DOHH2 (cell line): ENCODE results near the gene FAM186B.

Experiments
- H3F3A ChIP-seq: fragments of 200-600 bp; sonication (generic), shearing (Covaris generic); 2 replicates; pipeline ENCODE4 v1.6.0; 2016; ENCODE audit warnings: antibody characterized with exemption, mild to moderate bottlenecking; ENCODE audit not compliant: control insufficient read depth, insufficient read depth
- H3K27ac ChIP-seq: fragments of 200-600 bp; sonication (generic); 2 replicates; pipeline ENCODE4 v1.5.1; 2014; ENCODE audit warnings: low read depth, mild to moderate bottlenecking, low read length, moderate library complexity
- H3K27me3 ChIP-seq: fragments of 200-600 bp; sonication (generic); 2 replicates; pipeline ENCODE4 v1.6.1; 2014; ENCODE audit warnings: mild to moderate bottlenecking, low read length, mixed read lengths; ENCODE audit not compliant: control insufficient read depth
- H3K36me3 ChIP-seq: fragments of 200-600 bp; sonication (generic); 2 replicates; pipeline ENCODE4 v1.6.1; 2014; ENCODE audit warnings: mild to moderate bottlenecking, low read length, moderate library complexity, mixed read lengths; ENCODE audit not compliant: control insufficient read depth
- H3K4me1 ChIP-seq: fragments of 200-600 bp; sonication (generic); 2 replicates; pipeline ENCODE4 v1.6.1; 2014; ENCODE audit warnings: mild to moderate bottlenecking, low read length, mixed read lengths; ENCODE audit not compliant: control insufficient read depth
- H3K4me2 ChIP-seq: fragments of 200-600 bp; sonication (generic); 2 replicates; pipeline ENCODE4 v1.6.0; 2014; ENCODE audit warnings: mild to moderate bottlenecking, low read length, moderate library complexity
- H3K4me3 ChIP-seq: fragments of 200-600 bp; sonication (generic); 2 replicates; pipeline ENCODE4 v1.5.1; 2014; ENCODE audit warnings: mild to moderate bottlenecking, low read length, mixed read lengths
- H3K79me2 ChIP-seq: fragments of 200-600 bp; sonication (generic); 2 replicates; pipeline ENCODE4 v1.6.1; 2014; ENCODE audit warnings: mild to moderate bottlenecking, low read length, mixed read lengths; ENCODE audit not compliant: control insufficient read depth
- H3K9me2 ChIP-seq: fragments of 200-600 bp; sonication (generic); replicated peaks from 2 replicates; pipeline ENCODE4 v1.6.1; 2014; ENCODE audit warnings: mild to moderate bottlenecking, low read length, mixed read lengths; ENCODE audit not compliant: control insufficient read depth
- H3K9me3 ChIP-seq: fragments of 200-600 bp; sonication (generic); 2 replicates; pipeline ENCODE4 v1.6.1; 2014; ENCODE audit warnings: antibody characterized with exemption, low read length, mixed read lengths; ENCODE audit not compliant: control insufficient read depth, insufficient read depth
- H4K20me1 ChIP-seq: fragments of 200-600 bp; sonication (generic); 2 replicates; pipeline ENCODE4 v1.6.0; 2014; ENCODE audit warnings: low read depth, mild to moderate bottlenecking, antibody characterized with exemption, low read length, moderate library complexity; ENCODE audit not compliant: control insufficient read depth, insufficient read depth
- EZH2phosphoT487 ChIP-seq: fragments of 200-600 bp; sonication (generic); IDR thresholded peaks from 2 replicates; pipeline ENCODE4 v1.6.1; 2017; ENCODE audit warnings: borderline replicate concordance, mild to moderate bottlenecking, antibody characterized with exemption, low read length, moderate library complexity, mixed read lengths
- TF ChIP-seq, protein P1 (sequence below): fragments of 200-600 bp; sonication (generic); IDR thresholded peaks from one replicate; pipeline ENCODE4 v1.5.1; 2014; ENCODE audit warnings: antibody characterized with exemption, mild to moderate bottlenecking, low read depth, low read length; ENCODE audit not compliant: poor library complexity, severe bottlenecking

Gene FAM186B

DNA sequence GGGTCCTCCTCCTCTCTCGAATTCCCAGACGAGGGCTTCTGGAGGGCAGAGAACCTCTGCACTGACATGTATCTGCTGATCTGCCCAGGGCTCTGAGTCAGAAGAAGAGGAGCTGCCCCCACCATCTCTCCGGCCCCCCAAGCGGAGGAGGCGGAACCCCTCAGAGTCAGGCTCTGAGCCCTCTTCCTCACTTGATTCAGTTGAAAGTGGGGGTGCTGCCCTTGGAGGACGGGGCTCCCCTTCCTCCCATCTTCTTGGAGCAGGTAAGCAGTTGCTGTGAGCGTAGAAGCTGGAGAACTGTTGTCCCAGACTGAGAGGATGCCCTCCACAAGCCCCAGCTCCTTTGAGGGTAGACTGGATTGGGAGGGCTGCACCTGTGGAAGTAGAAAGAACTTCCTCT is 37.7 kb upstream of the FAM186B start:
- Histone ChIP-seq H3F3A (0 out of 2 replicates have a peak, but pooled peaks cover 3% of the 10 kb centered on the region), H3K27me3 (no peaks in the 10 kb centered on the region), H3K4me1 (peaks cover 25% of the 10 kb centered on the region), H3K79me2 (no peaks in the 10 kb centered on the region), H4K20me1 (no peaks in the 10 kb centered on the region), H3K4me2 (no peak overlapping the region), H3K27ac (no peak overlapping the region), H3K4me3 (no peak overlapping the region), H3K9me3 (no peaks in the 10 kb centered on the region), H3K36me3 (peaks cover 10% of the 10 kb centered on the region), H3K9me2 (no peaks in the 10 kb centered on the region)
- TF ChIP-seq, protein P1, sequence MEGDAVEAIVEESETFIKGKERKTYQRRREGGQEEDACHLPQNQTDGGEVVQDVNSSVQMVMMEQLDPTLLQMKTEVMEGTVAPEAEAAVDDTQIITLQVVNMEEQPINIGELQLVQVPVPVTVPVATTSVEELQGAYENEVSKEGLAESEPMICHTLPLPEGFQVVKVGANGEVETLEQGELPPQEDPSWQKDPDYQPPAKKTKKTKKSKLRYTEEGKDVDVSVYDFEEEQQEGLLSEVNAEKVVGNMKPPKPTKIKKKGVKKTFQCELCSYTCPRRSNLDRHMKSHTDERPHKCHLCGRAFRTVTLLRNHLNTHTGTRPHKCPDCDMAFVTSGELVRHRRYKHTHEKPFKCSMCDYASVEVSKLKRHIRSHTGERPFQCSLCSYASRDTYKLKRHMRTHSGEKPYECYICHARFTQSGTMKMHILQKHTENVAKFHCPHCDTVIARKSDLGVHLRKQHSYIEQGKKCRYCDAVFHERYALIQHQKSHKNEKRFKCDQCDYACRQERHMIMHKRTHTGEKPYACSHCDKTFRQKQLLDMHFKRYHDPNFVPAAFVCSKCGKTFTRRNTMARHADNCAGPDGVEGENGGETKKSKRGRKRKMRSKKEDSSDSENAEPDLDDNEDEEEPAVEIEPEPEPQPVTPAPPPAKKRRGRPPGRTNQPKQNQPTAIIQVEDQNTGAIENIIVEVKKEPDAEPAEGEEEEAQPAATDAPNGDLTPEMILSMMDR = no peak
- TF ChIP-seq EZH2phosphoT487 = no peak

DNA sequence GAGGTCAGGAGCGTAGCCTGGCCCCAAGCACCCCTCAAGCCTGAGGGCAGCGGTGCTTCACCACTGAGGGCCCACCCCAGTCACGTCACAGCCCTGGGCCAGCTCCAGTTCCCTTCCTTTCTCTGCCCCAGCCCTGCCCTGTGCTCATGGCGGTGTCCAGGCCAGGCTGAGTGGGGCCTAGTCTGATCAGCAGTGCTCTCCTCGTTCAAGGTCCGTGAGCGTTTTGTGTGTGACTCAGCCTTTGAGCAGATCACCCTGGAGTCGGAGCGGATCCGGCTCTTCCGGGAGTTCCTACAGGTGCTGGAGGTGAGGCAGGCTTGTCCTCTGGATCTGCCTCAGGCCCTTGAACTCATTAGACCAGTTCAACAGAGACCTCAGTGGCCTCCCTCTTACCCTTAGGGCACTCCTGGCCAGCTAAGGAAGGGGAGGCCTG is 36.9 kb upstream of the FAM186B start:
- TF ChIP-seq, protein P1 = no peak
- no peak for TF ChIP-seq EZH2phosphoT487
- Histone ChIP-seq H3K79me2 (no peaks in the 10 kb centered on the region), H3K27me3 (no peaks in the 10 kb centered on the region), H3K4me1 (peaks cover 25% of the 10 kb centered on the region), H3K4me3 (no peak overlapping the region), H3K4me2 (no peak overlapping the region), H3K9me2 (no peaks in the 10 kb centered on the region), H3K9me3 (no peaks in the 10 kb centered on the region), H3K27ac (no peak overlapping the region), H3F3A (0 out of 2 replicates have a peak, but pooled peaks cover 3% of the 10 kb centered on the region), H3K36me3 (peaks cover 10% of the 10 kb centered on the region), H4K20me1 (no peaks in the 10 kb centered on the region)

DNA sequence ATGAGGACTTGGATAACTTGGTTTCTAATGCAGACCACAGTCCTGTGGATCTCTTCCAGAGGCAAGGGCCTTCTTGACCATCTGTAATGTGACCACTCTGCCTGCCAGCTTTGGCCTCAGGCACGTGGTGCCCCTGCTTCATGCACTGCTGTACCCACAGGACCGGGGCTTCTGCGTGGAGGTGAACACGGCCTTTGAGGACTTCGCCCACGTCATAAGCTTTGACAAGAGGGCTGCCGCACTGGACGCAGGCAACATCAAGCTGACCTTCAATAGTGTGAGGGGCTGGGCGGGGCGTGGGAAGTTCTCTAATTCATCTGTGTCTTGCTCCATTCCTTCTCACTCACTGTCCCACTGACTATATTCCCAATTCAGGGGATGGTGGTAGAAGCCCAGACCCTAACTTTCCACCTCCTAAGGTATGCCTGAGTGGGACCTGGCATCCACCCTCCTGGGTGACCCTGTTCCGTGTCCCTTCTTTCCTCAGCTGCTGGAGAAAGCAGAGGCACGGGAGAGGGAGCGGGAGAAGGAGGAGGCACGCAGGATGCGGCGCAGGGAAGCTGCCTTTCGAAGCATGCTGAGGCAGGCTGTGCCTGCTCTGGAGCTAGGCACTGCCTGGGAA is 36.4 kb upstream of the FAM186B start:
- H3K79me2 ChIP-seq = no peaks in the 10 kb centered on the region
- no peaks in the 10 kb centered on the region for H3K9me2 ChIP-seq
- no peak for TF ChIP-seq EZH2phosphoT487
- TF ChIP-seq, protein P1 = no peak
- H3K36me3 ChIP-seq = peaks cover 10% of the 10 kb centered on the region
- peaks cover 30% of the 10 kb centered on the region for H3K4me1 ChIP-seq
- H3K4me2 ChIP-seq = no peak overlapping the region
- H3K4me3 ChIP-seq = no peak overlapping the region
- no peaks in the 10 kb centered on the region for H4K20me1 ChIP-seq
- 0 out of 2 replicates have a peak, but pooled peaks cover 3% of the 10 kb centered on the region for H3F3A ChIP-seq
- H3K27ac ChIP-seq = no peak overlapping the region
- no peaks in the 10 kb centered on the region for H3K9me3 ChIP-seq
- no peaks in the 10 kb centered on the region for H3K27me3 ChIP-seq
